Adrenal gland (tissue), 12 donors: ENCODE data around the gene CRYAB. TPM values are rescaled to one million over a fixed set of nuclear protein-coding genes. Genes with fewer than 3 reads are reported as not detected.
"Not testable (repeated sequence)": the region's sequence is repeated elsewhere in the genome, so short reads cannot be mapped to it uniquely, and the experiment has no call there.

Experiments
- DNase-seq, 7 donors: peaks; one replicate each; pipeline ENCODE4 v3.0.0-alpha.2; 2019 to 2020
- H3K27ac ChIP-seq, 5 donors: fragments of 200-600 bp; sonication (generic) in 4 of 5; 1 replicate in 3 of 5; 2 replicates in 2 of 5; pipeline versions ENCODE4 v1.5.1 to v1.8.0; 2016 to 2020; ENCODE audit warnings: mild to moderate bottlenecking in 1 of 5
- H3K27me3 ChIP-seq: fragments of 200-600 bp; 2 replicates; pipeline ENCODE4 v1.8.0; 2021
- H3K36me3 ChIP-seq, 2 donors: fragments of 200-600 bp; replicated peaks in 1 of 2; 1 replicate in 1 of 2; 2 replicates in 1 of 2; pipeline versions ENCODE4 v1.5.1 to v1.8.0; 2018 to 2022
- H3K4me1 ChIP-seq, 2 donors: fragments of 200-600 bp; replicated peaks in 1 of 2; 1 replicate in 1 of 2; 2 replicates in 1 of 2; pipeline versions ENCODE4 v1.5.1 to v1.8.0; 2018 to 2021
- H3K4me3 ChIP-seq, 4 donors: fragments of 200-600 bp; sonication (generic) in 3 of 4; one replicate each; pipeline ENCODE4 v1.5.1; 2016 to 2018
- H3K9me3 ChIP-seq, 3 donors: fragments of 200-600 bp; sonication (generic) in 1 of 3; replicated peaks in 1 of 3; 1 replicate in 2 of 3; 2 replicates in 1 of 3; pipeline versions ENCODE4 v1.5.1 to v1.8.0; 2016 to 2021
- CTCF ChIP-seq, 6 experiments: fragments of 450-650 bp in 4 of 6; fragments of 200-600 bp in 2 of 6; sonication (generic) in 1 of 6; IDR thresholded peaks; 1 replicate in 5 of 6; 2 replicates in 1 of 6; pipeline versions ENCODE4 v1.5.1 to v1.8.0; 2016 to 2021; ENCODE audit warnings: antibody characterized with exemption in 6 of 6, mild to moderate bottlenecking in 2 of 6, moderate library complexity in 1 of 6
- POLR2A ChIP-seq, 2 donors: fragments of 450-650 bp; IDR thresholded peaks; one replicate each; pipeline ENCODE4 v1.6.1; 2017; ENCODE audit warnings: antibody characterized with exemption in 2 of 2, mild to moderate bottlenecking in 2 of 2, moderate library complexity in 1 of 2
- WGBS, 4 donors: extraction: QIAGEN DNeasy Blood & Tissue Kit in 2 of 4; methylation state at CpG; one replicate each; pipeline versions ENCODE4 v1.1.5 to v1.1.7; 2013 to 2017; 5-methylcytosine and 5-hydroxymethylcytosine counted together
- intact Hi-C, 2 donors: fragments of 100-400 bp; cut with DNase I; formaldehyde crosslinking; loops; one replicate each; pipeline versions ENCODE4 v1.14.1 to v1.15.0; 2022 to 2023
- polyA plus RNA-seq, 3 donors: library from polyadenylated mRNA; stranded (reverse); fragments of 200-250 nt in 2 of 3; fragments of 350-450 nt in 1 of 3; fragmentation: Illumina TruSeq in 1 of 3; extraction: RNeasy Lipid Tissue Mini Kit (QIAGEN cat#74804) in 1 of 3; gene quantifications; one replicate each; pipeline ENCODE4 v1.2.3, GENCODE V29; 2013 to 2014
- total RNA-seq, 9 donors: library from RNA; depleted of rRNA in 4 of 9; stranded (reverse); fragments of >200 nt in 4 of 9; fragments of 120-200 nt in 1 of 9; fragmentation: NEBNext Ultra II Directional in 1 of 9; extraction: Animal tissue kit (Norgen Biotek cat#: 25700) in 1 of 9; gene quantifications; one replicate each; pipeline versions ENCODE4 v1.1.0 to v1.2.4, GENCODE V29; 2013 to 2023
- donor health status: healthy with polysubstance abuse.
- donor health status: Bipolar disorder and iron deficiency.
- donor health status: DM: yes; HTN: yes; CAD: no.
- donor health status: DM: no; HTN: no; CAD: no.
- donor health status: DM: no; HTN: no; CAD: no.
- donor health status: DM: yes; HTN: yes; CAD: no.

The CRYAB gene
- total and polyA plus RNA-seq, 12 donors = 6.8 to 108 (median 66.5) TPM

- intact Hi-C loops = no loop called here
- TF ChIP-seq POLR2A (IDR thresholded peaks at IDR 0.05) (no peak), CTCF (IDR thresholded peaks at IDR 0.05) (no peak)
- no peaks in the 10 kb centered on the region for H3K4me1 ChIP-seq
- no peak overlapping the region for H3K4me3 ChIP-seq
- no peaks in the 10 kb centered on the region for H3K9me3 ChIP-seq
- H3K27me3 ChIP-seq = no peaks in the 10 kb centered on the region
- DNase-seq = no peak
- no peak overlapping the region for H3K27ac ChIP-seq
- 67 to 88% (median 77%) methylated on average over 4 of the region's 4 CpGs for WGBS, 4 donors
- H3K36me3 ChIP-seq = no peaks in the 10 kb centered on the region
Measured at GRCh38 chr11:111886032-111886431, 25.5 kb downstream of the CRYAB start.

- intact Hi-C loops, DNase-seq, H3K4me3 ChIP-seq, H3K4me1 ChIP-seq, H3K27me3 ChIP-seq, H3K27ac ChIP-seq, H3K36me3 ChIP-seq, H3K9me3 ChIP-seq: not testable (repeated sequence)
- WGBS, 4 donors = 70 to 99% (median 85%) methylated on average over 4 of the region's 4 CpGs
Measured at GRCh38 chr11:111885053-111885452, 26.5 kb downstream of the CRYAB start.

- WGBS, 4 donors = 86 to 92% (median 90%) methylated on average over 5 of the region's 5 CpGs
- intact Hi-C loops = no loop called here
- Histone ChIP-seq H3K27me3 (no peaks in the 10 kb centered on the region), H3K9me3 (no peaks in the 10 kb centered on the region), H3K4me3 (no peak overlapping the region), H3K36me3 (no peaks in the 10 kb centered on the region), H3K4me1 (peaks cover 17 to 21% of the 10 kb centered on the region in 2 donors), H3K27ac (no peak overlapping the region)
- no peak for TF ChIP-seq POLR2A (IDR thresholded peaks at IDR 0.05)
- no peak for TF ChIP-seq CTCF (IDR thresholded peaks at IDR 0.05)
- no peak for DNase-seq
Measured at GRCh38 chr11:111882202-111882601, 29.4 kb downstream of the CRYAB start.

GRCh38 chr11:111879637-111879960 is 32.0 kb downstream of the CRYAB start:
- Histone ChIP-seq H3K27ac (peak overlapping the region; percentile 78 to 99 (median 93)), H3K9me3 (no peaks in the 10 kb centered on the region), H3K36me3 (no peaks in the 10 kb centered on the region), H3K4me3 (peak overlapping the region in 2 of 4 donors; percentile 31 to 90), H3K27me3 (no peaks in the 10 kb centered on the region), H3K4me1 (peaks cover 17 to 21% of the 10 kb centered on the region in 2 donors)
- intact Hi-C loops = loop anchor here (5.0 to 10.0 kb wide), 4 partner anchors 45 to 205 kb away; partner anchors contain the start of genes SDHD (in 1 of the 2) and TIMM8B (in 1 of the 2)
- DNase-seq = no peak
- WGBS, 4 donors = 37 to 51% (median 39%) methylated on average over 6 of the region's 6 CpGs
- no peak for TF ChIP-seq CTCF (IDR thresholded peaks at IDR 0.05)
- no peak for TF ChIP-seq POLR2A (IDR thresholded peaks at IDR 0.05)
